ENCODE results near the gene PCDHGA3.
"Not testable (repeated sequence)": the region's sequence is repeated elsewhere in the genome, so short reads cannot be mapped to it uniquely, and the experiment has no call there.

PCDHGA3 gene

DNA sequence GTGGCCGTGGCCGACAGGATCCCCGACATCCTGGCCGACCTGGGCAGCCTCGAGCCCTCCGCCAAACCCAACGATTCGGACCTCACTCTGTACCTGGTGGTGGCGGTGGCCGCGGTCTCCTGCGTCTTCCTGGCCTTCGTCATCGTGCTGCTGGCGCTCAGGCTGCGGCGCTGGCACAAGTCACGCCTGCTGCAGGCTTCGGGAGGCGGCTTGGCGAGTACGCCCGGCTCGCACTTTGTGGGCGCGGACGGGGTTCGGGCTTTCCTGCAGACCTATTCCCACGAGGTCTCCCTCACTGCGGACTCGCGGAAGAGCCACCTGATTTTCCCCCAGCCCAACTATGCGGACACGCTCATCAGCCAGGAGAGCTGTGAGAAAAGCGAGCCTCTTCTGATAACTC, 2.4 kb downstream of the PCDHGA3 start:
- not testable (repeated sequence) for DNase-seq (ENCODE audit: low spot score)

- peak; percentile 84 for DNase-seq (ENCODE audit: low spot score)
Observed at GRCh38 chr5:141349917-141350619, 6.4 kb downstream of the PCDHGA3 start, which contains the start of gene PCDHGB1. Gene PCDHGB1 (plus strand): TSS chr5:141350099. CDS start chr5:141350261, 162 bp downstream.

GRCh38 chr5:141351591-141351990, 8.0 kb downstream of the PCDHGA3 start:
- DNase-seq (ENCODE audit: low spot score) = no peak

GRCh38 chr5:141354900-141355469, 11.4 kb downstream of the PCDHGA3 start, which contains the start of gene PCDHGA4:
Gene PCDHGA4 (plus strand): TSS chr5:141355021. CDS start chr5:141355108, 87 bp downstream.
- DNase-seq (ENCODE audit: low spot score) = no peak

DNA sequence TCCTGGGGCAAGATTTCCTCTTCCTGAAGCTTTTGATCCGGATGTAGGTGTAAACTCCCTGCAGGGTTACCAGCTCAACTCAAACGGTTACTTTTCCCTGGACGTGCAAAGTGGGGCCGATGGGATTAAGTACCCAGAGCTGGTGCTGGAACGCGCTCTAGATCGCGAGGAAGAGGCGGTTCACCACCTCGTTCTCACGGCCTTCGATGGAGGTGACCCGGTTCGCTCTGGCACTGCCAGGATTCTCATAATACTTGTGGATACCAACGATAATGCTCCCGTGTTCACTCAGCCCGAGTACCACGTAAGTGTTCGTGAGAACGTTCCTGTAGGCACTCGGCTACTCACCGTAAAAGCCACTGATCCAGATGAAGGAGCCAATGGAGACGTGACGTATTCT, 12.0 kb downstream of the PCDHGA3 start:
- no peak for DNase-seq (ENCODE audit: low spot score)

GRCh38 chr5:141356133-141356532, 12.5 kb downstream of the PCDHGA3 start:
- DNase-seq (ENCODE audit: low spot score) = peak; percentile 20

GRCh38 chr5:141356950-141357349, 13.3 kb downstream of the PCDHGA3 start:
- DNase-seq (ENCODE audit: low spot score) = no peak

- peak; percentile 80 for DNase-seq (ENCODE audit: low spot score)
Observed at GRCh38 chr5:141359790-141360426, 16.3 kb downstream of the PCDHGA3 start, which contains the start of gene PCDHGB2. Gene PCDHGB2 (plus strand): TSS chr5:141359994. CDS start chr5:141360136, 142 bp downstream.

- no peak for DNase-seq (ENCODE audit: low spot score)
Observed at GRCh38 chr5:141360685-141361084, 17.1 kb downstream of the PCDHGA3 start.

DNA sequence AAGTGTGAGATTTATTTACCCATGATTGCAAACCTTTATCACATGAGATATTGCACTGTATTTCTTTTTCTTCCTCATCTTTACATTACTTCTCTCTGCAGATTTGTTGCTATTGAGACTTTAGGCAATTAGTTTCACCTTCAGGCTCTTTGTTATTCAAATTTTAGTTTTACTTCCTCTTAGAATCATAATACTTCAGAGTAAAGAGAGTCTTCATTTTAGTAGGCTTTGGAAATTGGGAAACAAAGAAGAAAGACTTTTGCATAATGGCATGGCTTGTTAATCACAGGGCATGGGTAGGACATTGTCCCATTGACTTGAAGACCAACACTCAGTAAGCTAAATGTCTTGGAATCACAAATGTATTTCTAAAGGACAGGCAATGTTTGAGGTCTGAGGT, 19.1 kb downstream of the PCDHGA3 start:
- DNase-seq (ENCODE audit: low spot score) = no peak

DNA sequence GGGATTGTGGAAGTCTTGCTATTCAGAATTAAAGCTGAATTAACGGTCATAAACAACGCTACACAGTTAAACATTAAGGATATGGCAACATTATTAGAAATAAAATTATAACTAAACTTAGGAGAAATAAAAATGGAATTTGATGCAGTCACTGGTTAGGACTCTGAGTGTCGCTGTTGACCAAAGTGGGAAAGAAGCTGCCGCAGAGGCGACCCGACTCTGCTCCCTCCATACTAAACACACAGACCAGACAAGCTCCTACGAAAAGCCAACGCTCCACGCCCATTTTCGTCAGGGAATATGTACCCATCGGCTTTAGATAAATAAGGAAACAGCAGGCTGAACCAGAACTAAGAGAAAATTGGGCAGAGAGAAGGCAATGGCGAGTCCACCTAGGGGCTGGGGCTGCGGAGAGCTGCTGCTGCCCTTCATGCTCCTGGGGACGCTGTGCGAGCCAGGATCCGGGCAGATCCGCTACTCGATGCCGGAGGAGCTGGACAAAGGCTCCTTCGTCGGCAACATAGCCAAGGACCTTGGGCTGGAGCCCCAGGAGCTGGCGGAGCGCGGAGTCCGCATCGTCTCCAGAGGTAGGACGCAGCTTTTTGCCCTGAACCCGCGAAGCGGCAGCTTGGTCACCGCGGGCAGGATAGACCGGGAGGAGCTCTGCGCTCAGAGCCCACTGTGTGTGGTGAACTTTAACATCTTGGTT, 20.5 kb downstream of the PCDHGA3 start, which contains the start of gene PCDHGA5:
Gene PCDHGA5, plus strand, starts transcription at position 211 of the 709 bp plus-strand sequence. Its CDS starts 169 bp downstream, at position 380.
- no peak for DNase-seq (ENCODE audit: low spot score)

DNA sequence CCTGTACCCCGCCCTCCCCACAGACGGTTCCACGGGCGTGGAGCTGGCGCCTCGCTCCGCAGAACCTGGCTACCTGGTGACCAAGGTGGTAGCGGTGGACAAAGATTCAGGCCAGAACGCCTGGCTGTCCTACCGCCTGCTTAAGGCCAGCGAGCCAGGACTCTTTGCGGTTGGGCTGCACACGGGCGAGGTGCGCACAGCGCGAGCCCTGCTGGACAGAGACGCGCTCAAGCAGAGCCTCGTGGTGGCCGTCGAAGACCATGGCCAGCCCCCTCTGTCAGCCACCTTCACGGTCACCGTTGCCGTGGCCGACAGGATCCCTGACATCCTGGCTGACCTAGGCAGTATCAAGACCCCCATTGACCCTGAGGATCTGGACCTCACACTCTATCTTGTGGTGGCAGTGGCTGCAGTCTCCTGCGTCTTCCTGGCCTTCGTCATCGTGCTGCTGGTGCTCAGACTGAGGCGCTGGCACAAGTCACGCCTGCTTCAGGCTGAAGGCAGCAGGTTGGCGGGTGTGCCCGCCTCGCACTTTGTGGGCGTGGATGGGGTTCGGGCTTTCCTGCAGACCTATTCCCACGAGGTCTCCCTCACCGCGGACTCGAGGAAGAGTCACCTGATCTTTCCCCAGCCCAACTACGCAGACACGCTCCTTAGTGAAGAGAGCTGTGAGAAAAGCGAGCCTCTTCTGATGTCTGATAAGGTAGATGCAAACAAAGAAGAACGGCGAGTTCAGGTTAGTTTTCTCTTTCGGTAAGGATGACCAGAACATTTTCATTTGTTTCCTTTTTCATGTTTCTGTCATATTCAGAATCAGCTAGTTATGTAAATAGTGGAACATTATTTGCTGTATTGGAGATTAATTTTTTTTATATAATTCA, 22.6 kb downstream of the PCDHGA3 start:
- no peak for DNase-seq (ENCODE audit: low spot score)

- DNase-seq (ENCODE audit: low spot score) = no peak
Observed at GRCh38 chr5:141369994-141370848, 26.6 kb downstream of the PCDHGA3 start, which contains the start of gene PCDHGB3. Gene PCDHGB3 (plus strand): TSS chr5:141370242. CDS start chr5:141370395, 153 bp downstream.

- DNase-seq (ENCODE audit: low spot score) = no peak
Observed at GRCh38 chr5:141371572-141372475, 28.2 kb downstream of the PCDHGA3 start.

DNA sequence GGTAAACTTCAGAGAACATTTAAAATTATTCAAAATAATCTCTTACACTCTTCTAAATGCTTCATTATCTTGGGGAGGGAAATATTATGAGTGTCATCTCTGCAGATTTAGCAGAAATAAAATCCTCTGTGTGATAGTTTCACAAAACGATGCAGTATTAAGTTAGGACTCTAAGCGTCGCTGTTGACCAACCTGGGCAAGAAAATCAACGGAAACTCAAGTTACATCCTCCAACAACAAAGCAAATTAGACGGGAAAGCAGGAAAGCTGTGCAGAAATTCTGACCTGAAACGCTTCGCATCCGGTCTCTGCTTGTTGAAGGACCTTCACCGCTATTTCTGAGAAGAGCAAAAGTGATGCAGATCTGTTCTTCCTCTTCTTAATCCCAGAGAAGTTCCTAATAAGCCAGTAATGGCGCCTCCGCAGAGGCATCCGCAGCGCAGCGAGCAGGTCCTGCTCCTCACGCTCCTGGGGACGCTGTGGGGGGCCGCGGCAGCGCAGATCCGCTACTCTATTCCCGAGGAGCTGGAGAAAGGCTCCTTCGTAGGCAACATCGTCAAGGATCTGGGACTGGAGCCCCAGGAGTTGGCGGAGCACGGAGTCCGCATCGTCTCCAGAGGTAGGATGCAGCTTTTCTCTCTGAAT, 30.2 kb downstream of the PCDHGA3 start, which contains the start of gene PCDHGA6:
Gene PCDHGA6, plus strand, starts transcription at position 219 of the 645 bp plus-strand sequence. Its CDS starts 193 bp downstream, at position 412.
- DNase-seq (ENCODE audit: low spot score) = no peak

DNA sequence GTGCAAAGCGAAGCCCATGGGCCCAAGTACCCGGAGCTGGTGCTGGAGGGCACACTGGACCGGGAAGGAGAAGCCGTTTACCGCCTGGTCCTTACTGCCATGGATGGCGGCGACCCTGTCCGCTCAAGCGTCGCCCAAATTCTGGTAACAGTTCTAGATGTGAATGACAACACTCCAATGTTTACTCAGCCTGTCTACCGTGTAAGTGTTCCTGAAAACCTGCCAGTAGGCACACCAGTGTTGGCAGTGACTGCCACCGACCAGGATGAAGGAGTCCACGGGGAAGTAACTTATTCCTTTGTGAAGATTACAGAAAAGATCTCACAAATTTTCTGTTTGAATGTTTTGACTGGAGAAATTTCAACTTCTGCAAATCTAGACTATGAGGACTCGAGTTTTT, 31.0 kb downstream of the PCDHGA3 start:
- DNase-seq (ENCODE audit: low spot score) = no peak

GRCh38 chr5:141375444-141376155, 32.0 kb downstream of the PCDHGA3 start:
- DNase-seq (ENCODE audit: low spot score) = not testable (repeated sequence)

Data from RKO (cell line).